ENCODE results near the gene KRTAP1-1. TPM values are rescaled to one million over a fixed set of nuclear protein-coding genes. Genes with fewer than 3 reads are reported as not detected.

KRTAP1-1 gene
- total RNA-seq, 1 experiment from 2014 or later: not detected

DNA sequence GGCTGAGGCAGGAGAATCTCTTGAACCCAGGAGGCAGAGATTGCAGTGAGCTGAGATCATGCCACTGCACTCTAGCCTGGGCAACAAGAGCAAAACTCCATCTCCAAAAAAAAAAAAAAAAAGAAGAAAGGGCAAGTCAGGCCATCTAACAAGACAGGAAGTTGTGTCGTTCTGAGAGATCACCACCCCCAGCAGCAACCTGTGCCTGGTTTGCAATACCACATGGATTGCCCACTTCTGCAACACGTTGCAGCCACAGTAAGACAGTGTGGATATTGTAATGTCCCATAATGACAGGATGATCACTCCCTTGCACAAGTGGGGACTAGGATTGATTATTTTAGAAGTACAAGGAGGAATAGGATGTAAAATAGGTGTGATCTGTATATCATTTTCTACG lies 27.8 kb upstream of the KRTAP1-1 start:
- no peak for TF ChIP-seq ELF4 (CRISPR knock-in tag; IDR thresholded peaks at IDR 0.05; ENCODE audit: low read depth)
- TF ChIP-seq, protein P1, sequence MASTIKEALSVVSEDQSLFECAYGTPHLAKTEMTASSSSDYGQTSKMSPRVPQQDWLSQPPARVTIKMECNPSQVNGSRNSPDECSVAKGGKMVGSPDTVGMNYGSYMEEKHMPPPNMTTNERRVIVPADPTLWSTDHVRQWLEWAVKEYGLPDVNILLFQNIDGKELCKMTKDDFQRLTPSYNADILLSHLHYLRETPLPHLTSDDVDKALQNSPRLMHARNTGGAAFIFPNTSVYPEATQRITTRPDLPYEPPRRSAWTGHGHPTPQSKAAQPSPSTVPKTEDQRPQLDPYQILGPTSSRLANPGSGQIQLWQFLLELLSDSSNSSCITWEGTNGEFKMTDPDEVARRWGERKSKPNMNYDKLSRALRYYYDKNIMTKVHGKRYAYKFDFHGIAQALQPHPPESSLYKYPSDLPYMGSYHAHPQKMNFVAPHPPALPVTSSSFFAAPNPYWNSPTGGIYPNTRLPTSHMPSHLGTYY (CRISPR knock-in tag; IDR thresholded peaks at IDR 0.05): no peak
- TF ChIP-seq NFYB (CRISPR knock-in tag; conservative IDR thresholded peaks at IDR 0.05; ENCODE audit: low read depth): no peak
- TF ChIP-seq IRF1 (CRISPR knock-in tag; IDR thresholded peaks at IDR 0.05): no peak
- TF ChIP-seq, protein P2, sequence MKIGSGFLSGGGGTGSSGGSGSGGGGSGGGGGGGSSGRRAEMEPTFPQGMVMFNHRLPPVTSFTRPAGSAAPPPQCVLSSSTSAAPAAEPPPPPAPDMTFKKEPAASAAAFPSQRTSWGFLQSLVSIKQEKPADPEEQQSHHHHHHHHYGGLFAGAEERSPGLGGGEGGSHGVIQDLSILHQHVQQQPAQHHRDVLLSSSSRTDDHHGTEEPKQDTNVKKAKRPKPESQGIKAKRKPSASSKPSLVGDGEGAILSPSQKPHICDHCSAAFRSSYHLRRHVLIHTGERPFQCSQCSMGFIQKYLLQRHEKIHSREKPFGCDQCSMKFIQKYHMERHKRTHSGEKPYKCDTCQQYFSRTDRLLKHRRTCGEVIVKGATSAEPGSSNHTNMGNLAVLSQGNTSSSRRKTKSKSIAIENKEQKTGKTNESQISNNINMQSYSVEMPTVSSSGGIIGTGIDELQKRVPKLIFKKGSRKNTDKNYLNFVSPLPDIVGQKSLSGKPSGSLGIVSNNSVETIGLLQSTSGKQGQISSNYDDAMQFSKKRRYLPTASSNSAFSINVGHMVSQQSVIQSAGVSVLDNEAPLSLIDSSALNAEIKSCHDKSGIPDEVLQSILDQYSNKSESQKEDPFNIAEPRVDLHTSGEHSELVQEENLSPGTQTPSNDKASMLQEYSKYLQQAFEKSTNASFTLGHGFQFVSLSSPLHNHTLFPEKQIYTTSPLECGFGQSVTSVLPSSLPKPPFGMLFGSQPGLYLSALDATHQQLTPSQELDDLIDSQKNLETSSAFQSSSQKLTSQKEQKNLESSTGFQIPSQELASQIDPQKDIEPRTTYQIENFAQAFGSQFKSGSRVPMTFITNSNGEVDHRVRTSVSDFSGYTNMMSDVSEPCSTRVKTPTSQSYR (CRISPR knock-in tag; IDR thresholded peaks at IDR 0.05): no peak
- TF ChIP-seq NFATC4 (CRISPR knock-in tag; IDR thresholded peaks at IDR 0.05): no peak
- no peak for TF ChIP-seq USF1 (CRISPR knock-in tag; IDR thresholded peaks at IDR 0.05)
- no peak for TF ChIP-seq FOXJ3 (CRISPR knock-in tag; IDR thresholded peaks at IDR 0.05; ENCODE audit: borderline replicate concordance)
- TF ChIP-seq, protein P3, sequence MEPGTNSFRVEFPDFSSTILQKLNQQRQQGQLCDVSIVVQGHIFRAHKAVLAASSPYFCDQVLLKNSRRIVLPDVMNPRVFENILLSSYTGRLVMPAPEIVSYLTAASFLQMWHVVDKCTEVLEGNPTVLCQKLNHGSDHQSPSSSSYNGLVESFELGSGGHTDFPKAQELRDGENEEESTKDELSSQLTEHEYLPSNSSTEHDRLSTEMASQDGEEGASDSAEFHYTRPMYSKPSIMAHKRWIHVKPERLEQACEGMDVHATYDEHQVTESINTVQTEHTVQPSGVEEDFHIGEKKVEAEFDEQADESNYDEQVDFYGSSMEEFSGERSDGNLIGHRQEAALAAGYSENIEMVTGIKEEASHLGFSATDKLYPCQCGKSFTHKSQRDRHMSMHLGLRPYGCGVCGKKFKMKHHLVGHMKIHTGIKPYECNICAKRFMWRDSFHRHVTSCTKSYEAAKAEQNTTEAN (CRISPR knock-in tag; IDR thresholded peaks at IDR 0.05): no peak
- no peak for TF ChIP-seq ARID4B (CRISPR knock-in tag; IDR thresholded peaks at IDR 0.05; ENCODE audit: borderline replicate concordance)
- TF ChIP-seq, protein P4, sequence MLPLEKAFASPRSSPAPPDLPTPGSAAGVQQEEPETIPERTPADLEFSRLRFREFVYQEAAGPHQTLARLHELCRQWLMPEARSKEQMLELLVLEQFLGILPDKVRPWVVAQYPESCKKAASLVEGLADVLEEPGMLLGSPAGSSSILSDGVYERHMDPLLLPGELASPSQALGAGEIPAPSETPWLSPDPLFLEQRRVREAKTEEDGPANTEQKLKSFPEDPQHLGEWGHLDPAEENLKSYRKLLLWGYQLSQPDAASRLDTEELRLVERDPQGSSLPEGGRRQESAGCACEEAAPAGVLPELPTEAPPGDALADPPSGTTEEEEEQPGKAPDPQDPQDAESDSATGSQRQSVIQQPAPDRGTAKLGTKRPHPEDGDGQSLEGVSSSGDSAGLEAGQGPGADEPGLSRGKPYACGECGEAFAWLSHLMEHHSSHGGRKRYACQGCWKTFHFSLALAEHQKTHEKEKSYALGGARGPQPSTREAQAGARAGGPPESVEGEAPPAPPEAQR (CRISPR knock-in tag; IDR thresholded peaks at IDR 0.05): no peak
- TF ChIP-seq ZNF219 (CRISPR knock-in tag; IDR thresholded peaks at IDR 0.05; ENCODE audit: borderline replicate concordance): no peak
- no peak for TF ChIP-seq ESRRA (CRISPR knock-in tag; IDR thresholded peaks at IDR 0.05; ENCODE audit: borderline replicate concordance)
- no peak for TF ChIP-seq PREB (CRISPR knock-in tag; IDR thresholded peaks at IDR 0.05; ENCODE audit: borderline replicate concordance)
- no peak for TF ChIP-seq CREB1 (CRISPR knock-in tag; IDR thresholded peaks at IDR 0.05)
- ChIA-PET CTCF (no interaction called here), POLR2A (no interaction called here)
- H3K36me3 Mint-ChIP-seq: no peaks in the 10 kb centered on the region
- ATAC-seq (no peak), DNase-seq (ENCODE audit: low spot score) (no peak)
- peaks cover 4% of the 10 kb centered on the region; the same call in 1 of the 2 replicates for H3K4me1 Mint-ChIP-seq
- no peaks in the 10 kb centered on the region for H3K27me3 Mint-ChIP-seq (ENCODE audit: low read depth)
- H3K4me3 Mint-ChIP-seq: no peak overlapping the region
- H3K9me3 Mint-ChIP-seq: no peaks in the 10 kb centered on the region
- no peak overlapping the region for H3K27ac Mint-ChIP-seq
